K562 (cell line): Measurements from ENCODE around the gene ACP4. TPM values are rescaled to one million over a fixed set of nuclear protein-coding genes. Genes with fewer than 3 reads are reported as not detected.
A peak's percentile ranks its signal among the peaks of the same experiment; 100 is the strongest.

ENCODE experiments used
- ATAC-seq: fragments of 200-7000 bp; cut with Tn5 transposase; 3 replicates; pipeline ENCODE4 v1.9.1; 2020; ENCODE audit warnings: moderate library complexity
- BruUV-seq: library from RNA; stranded (reverse); fragments of 400-500 nt; replicated peaks from 2 replicates; lab custom pipeline; 2021; lab: Mats Ljungman, UMichigan
- CTCF ChIA-PET: fragments of 300-600 bp; formaldehyde crosslinking; extraction: SDS; loops from one replicate; lab custom pipeline; 2021; ENCODE audit warnings: low intra/inter-chr PET ratio; lab: Yijun Ruan, JAX
- POLR2A ChIA-PET: fragments of 300-600, 350-650 bp; sonication (Branson Sonifier 250); formaldehyde crosslinking; extraction: SDS; loops from one replicate; lab custom pipeline; 2021; ENCODE audit warnings: antibody characterized with exemption, inconsistent platforms; lab: Yijun Ruan, JAX
- DNase-seq, 4 experiments: peaks; one replicate each; pipeline versions ENCODE4 v3.0.0 to v3.0.0-alpha.2; 2011 to 2018; ENCODE audit warnings: low spot score in 3 of 4, mixed read lengths in 3 of 4; ENCODE audit errors: extremely low read depth in 1 of 4
- FAIRE-seq: peaks from 2 replicates; lab custom pipeline; 2011; peaks lifted over from hg19 to GRCh38; lab: Jason Lieb, UNC
- H2AFZ ChIP-seq: 2 replicates; pipeline ENCODE4 v1.6.0; 2011; ENCODE audit warnings: low read depth, low read length, control low read depth, inconsistent platforms
- H3K27ac ChIP-seq: fragments of 200-600 bp; 3 replicates; pipeline ENCODE4 v1.8.0; 2011; ENCODE audit warnings: low read depth, mild to moderate bottlenecking, control low read depth, inconsistent platforms, low read length, moderate library complexity, mixed read lengths; ENCODE audit errors: extremely low read depth
- H3K27me3 ChIP-seq, 2 experiments: fragments of 300-600 bp in 1 of 2; 2 replicates in 1 of 2; 3 replicates in 1 of 2; pipeline versions ENCODE4 v1.6.0 to v1.8.0; 2011; ENCODE audit warnings: inconsistent platforms in 2 of 2, low read length in 2 of 2, mild to moderate bottlenecking in 1 of 2, mixed read lengths in 1 of 2, moderate library complexity in 1 of 2; ENCODE audit not compliant: control insufficient read depth in 2 of 2, insufficient read depth in 2 of 2
- H3K36me3 ChIP-seq: fragments of 300-600 bp; 3 replicates; pipeline ENCODE4 v1.8.0; 2011; ENCODE audit warnings: mild to moderate bottlenecking, low read length, inconsistent platforms; ENCODE audit not compliant: control insufficient read depth, insufficient read depth
- H3K4me1 ChIP-seq, 2 experiments: fragments of 200-600 bp in 1 of 2; replicated peaks in 1 of 2; 2 replicates in 1 of 2; 3 replicates in 1 of 2; pipeline versions ENCODE4 v1.5.1 to v1.8.0; 2011; ENCODE audit warnings: inconsistent platforms in 2 of 2, low read length in 2 of 2, mild to moderate bottlenecking in 1 of 2, mixed read lengths in 1 of 2, moderate library complexity in 1 of 2; ENCODE audit not compliant: control insufficient read depth in 2 of 2, insufficient read depth in 2 of 2
- H3K4me2 ChIP-seq: 2 replicates; pipeline ENCODE4 v1.6.1; 2011; ENCODE audit warnings: low read length, control low read depth, inconsistent platforms, mixed read lengths; ENCODE audit not compliant: insufficient read depth
- H3K4me3 ChIP-seq: fragments of 200-600 bp; sonication (generic), shearing (Covaris generic); 2 replicates; pipeline ENCODE4 v1.5.1; 2016; ENCODE audit warnings: control low read depth, inconsistent platforms
- H3K79me2 ChIP-seq: fragments of 200-600 bp; 3 replicates; pipeline ENCODE4 v1.8.0; 2011; ENCODE audit warnings: low read length, inconsistent platforms; ENCODE audit not compliant: control insufficient read depth, insufficient read depth
- H3K9ac ChIP-seq, 2 experiments: 2 replicates each; pipeline versions ENCODE4 v1.6.0 to v1.6.1; 2011; ENCODE audit warnings: low read depth in 2 of 2, low read length in 2 of 2, control low read depth in 1 of 2, inconsistent platforms in 1 of 2, mild to moderate bottlenecking in 1 of 2, mixed read lengths in 1 of 2; ENCODE audit not compliant: insufficient read depth in 1 of 2
- H3K9me1 ChIP-seq: one replicate; pipeline ENCODE4 v1.6.0; 2011; ENCODE audit warnings: inconsistent platforms, mild to moderate bottlenecking, low read length, moderate library complexity; ENCODE audit not compliant: control insufficient read depth, insufficient read depth
- H3K9me3 ChIP-seq: replicated peaks from 2 replicates; pipeline ENCODE4 v1.5.1; 2011; ENCODE audit warnings: low read depth, low read length, inconsistent platforms; ENCODE audit not compliant: control insufficient read depth, insufficient read depth
- H4K20me1 ChIP-seq: replicated peaks from 2 replicates; pipeline ENCODE4 v1.6.1; 2011; ENCODE audit warnings: low read length, inconsistent platforms, mixed read lengths; ENCODE audit not compliant: control insufficient read depth, insufficient read depth
- FOS ChIP-seq: IDR thresholded peaks from 3 replicates; pipeline ENCODE4 v1.6.1; 2011; ENCODE audit not compliant: insufficient read length; ENCODE audit errors: extremely low read depth
- HBP1 ChIP-seq: fragments of 450-650 bp; formaldehyde crosslinking; IDR thresholded peaks from 2 replicates; pipeline ENCODE4 v1.4.0; 2022; ENCODE audit warnings: missing genetic modification characterization
- HIVEP1 ChIP-seq: fragments of 250-450 bp; sonication (Bioruptor Pico); IDR thresholded peaks from 2 replicates; pipeline ENCODE4 v1.4.0; 2020; ENCODE audit warnings: mild to moderate bottlenecking
- MAFF ChIP-seq: IDR thresholded peaks from 2 replicates; pipeline ENCODE4 v1.6.1; 2012; ENCODE audit warnings: low read length, improper control_type of control experiment
- MTA1 ChIP-seq: fragments of 450-650 bp; IDR thresholded peaks from 2 replicates; pipeline ENCODE4 v1.6.1; 2017; ENCODE audit warnings: borderline replicate concordance
- PCBP1 ChIP-seq: fragments of 200-400 bp; formaldehyde crosslinking; IDR thresholded peaks from 2 replicates; pipeline ENCODE4 v1.6.1; 2018; ENCODE audit warnings: mild to moderate bottlenecking, low read depth, low read length; ENCODE audit not compliant: poor library complexity, severe bottlenecking
- POLR2A ChIP-seq: fragments of 450-650 bp; conservative IDR thresholded peaks from 2 replicates; pipeline ENCODE4 v1.6.1; 2016
- POLR2G ChIP-seq: fragments of 200-400 bp; formaldehyde crosslinking; IDR thresholded peaks from 2 replicates; pipeline ENCODE4 v1.6.1; 2017; ENCODE audit warnings: low read depth, mild to moderate bottlenecking, antibody characterized with exemption, low read length, moderate library complexity
- POLR3A ChIP-seq: IDR thresholded peaks from 2 replicates; pipeline ENCODE4 v1.6.1; 2011; ENCODE audit warnings: borderline replicate concordance, mild to moderate bottlenecking, moderate library complexity; ENCODE audit not compliant: insufficient read length, insufficient read depth; ENCODE audit errors: extremely low read depth
- SMAD4 ChIP-seq: fragments of 250-450 bp; sonication (Bioruptor Pico); conservative IDR thresholded peaks from 2 replicates; pipeline ENCODE4 v1.8.0; 2021; ENCODE audit warnings: inconsistent platforms, mild to moderate bottlenecking, moderate library complexity
- SREBF1 ChIP-seq: fragments of 150-350 bp; IDR thresholded peaks from 2 replicates; pipeline ENCODE4 v1.6.1; 2014; ENCODE audit warnings: antibody characterized with exemption, low read depth, low read length, borderline replicate concordance
- SUPT5H ChIP-seq: fragments of 450-650 bp; IDR thresholded peaks from 2 replicates; pipeline ENCODE4 v1.6.1; 2016
- TEAD2 ChIP-seq: fragments of 450-650 bp; IDR thresholded peaks from 2 replicates; pipeline ENCODE4 v1.6.1; 2016; ENCODE audit warnings: missing genetic modification characterization, control low read depth, missing compliant biosample characterization
- ZFPM2 ChIP-seq: fragments of 250-450 bp; sonication (Bioruptor Pico); IDR thresholded peaks from 2 replicates; pipeline ENCODE4 v1.5.1; 2022; ENCODE audit warnings: mild to moderate bottlenecking
- ZKSCAN1 ChIP-seq: fragments of 150-350 bp; IDR thresholded peaks from 2 replicates; pipeline ENCODE4 v1.6.1; 2016; ENCODE audit warnings: low read depth, low read length
- ZNF184 ChIP-seq: sonication (generic); formaldehyde crosslinking; IDR thresholded peaks from 2 replicates; pipeline ENCODE4 v1.5.0; 2020; ENCODE audit warnings: missing genetic modification reagents
- ZNF24 ChIP-seq: fragments of 450-650 bp; IDR thresholded peaks from 2 replicates; pipeline ENCODE4 v1.6.1; 2016
- ZNF583 ChIP-seq: fragments of 250-450 bp; sonication (Bioruptor Pico); IDR thresholded peaks from 2 replicates; pipeline ENCODE4 v1.4.0; 2020
- ZNF75A ChIP-seq: fragments of 450-650 bp; formaldehyde crosslinking; IDR thresholded peaks from 2 replicates; pipeline ENCODE4 v1.4.0; 2020; ENCODE audit warnings: mild to moderate bottlenecking
- WGBS: fragments of 100-300 bp; shearing (Covaris generic); methylation state at CpG from one replicate; pipeline ENCODE4 v1.1.6; 2016; ENCODE audit warnings: low coverage, mixed read lengths; ENCODE audit not compliant: insufficient coverage; ENCODE audit errors: missing lambda C conversion rate; 5-methylcytosine and 5-hydroxymethylcytosine counted together
- in situ Hi-C: fragments of 300-500 bp; cut with MboI; formaldehyde crosslinking; loops from 4 replicates; pipeline ENCODE4 v1.15.0; 2018; ENCODE audit warnings: inconsistent platforms, mixed read lengths
- intact Hi-C: fragments of 100-400 bp; cut with micrococcal nuclease; formaldehyde crosslinking; loops from 2 replicates; pipeline ENCODE4 v1.14.2; 2022
- polyA plus RNA-seq, 8 experiments: library from polyadenylated mRNA; depleted of rRNA in 4 of 8; stranded (reverse) in 5 of 8; unstranded in 3 of 8; fragments of >200 nt; fragmentation: Nextera tagmentation in 2 of 8; fragmentation: Illumina TruSeq in 1 of 8; extraction: Ambion mirVana in 2 of 8; extraction: Trizol in 1 of 8; gene quantifications; 2 replicates each; pipeline versions ENCODE4 v1.2.1 to v1.2.3, GENCODE V29; 2011 to 2014; ENCODE audit warnings: inconsistent platforms in 1 of 8, missing spikeins in 1 of 8
- total RNA-seq, 7 experiments: library from RNA; depleted of rRNA in 6 of 7; stranded (reverse); fragments of >200 nt in 6 of 7; fragmentation: Illumina TruSeq in 2 of 7; extraction: Trizol in 2 of 7; gene quantifications; 2 replicates each; pipeline versions ENCODE4 v1.2.1 to v1.2.3, GENCODE V29; 2011 to 2021; ENCODE audit warnings: low replicate concordance in 1 of 7

ACP4 gene
- total and polyA plus RNA-seq, 9 of the 15 experiments (the other 6 are each of a cell fraction or from before 2014, with no cell fraction given) = not detected

- in situ Hi-C loops (no loop called here), intact Hi-C loops (no loop called here)
- Histone ChIP-seq H3K4me2 (no peak overlapping the region), H3K9me1 (peaks cover 23% of the 10 kb centered on the region), H3K27me3 (no peaks in the 10 kb centered on the region), H3K4me3 (no peak overlapping the region), H2AFZ (no peak overlapping the region), H3K9me3 (no peaks in the 10 kb centered on the region), H3K27ac (no peak overlapping the region), H3K9ac (peak overlapping the region in 1 of 2 experiments; percentile 3; a peak in 1 of 4 replicates), H3K36me3 (peaks cover 81% of the 10 kb centered on the region), H3K4me1 (peaks cover 16 to 61% of the 10 kb centered on the region in 2 experiments; a peak in 4 of 5 replicates), H4K20me1 (peaks cover 67% of the 10 kb centered on the region), H3K79me2 (peaks cover 47% of the 10 kb centered on the region)
- 100% methylated on average over 1 of the region's 3 CpGs for WGBS
- FAIRE-seq (no peak), ATAC-seq (no peak), DNase-seq (peak in 1 of 4 experiments; percentile 17)
- ChIA-PET POLR2A (interaction anchor here (1.3 to 2.5 kb wide), 2 partner anchors 8 to 20 kb away, joined by 5 to 9 read pairs; no protein-coding TSS in a partner anchor), CTCF (interaction anchor here (0.5 kb wide), 1 partner anchor 131 kb away, joined by 3 read pairs; no protein-coding TSS in a partner anchor)
- TF ChIP-seq POLR2A (peak; percentile 16; the same call in 1 of the 2 replicates), HBP1 (CRISPR knock-in tag) (no peak), ZNF75A (no peak), PCBP1 (no peak), SREBF1 (no peak), ZFPM2 (CRISPR knock-in tag) (no peak), POLR2G (peak; percentile 41; the same call in 1 of the 2 replicates), SMAD4 (CRISPR knock-in tag) (no peak), SUPT5H (peak; percentile 10; the same call in 1 of the 2 replicates), HIVEP1 (CRISPR knock-in tag) (no peak), ZNF184 (CRISPR knock-in tag) (no peak), ZNF583 (CRISPR knock-in tag) (no peak), FOS (no peak), ZNF24 (no peak), ZKSCAN1 (no peak), POLR3A (no peak), TEAD2 (tag) (no peak), MTA1 (no peak), MAFF (no peak)
- no TSS peak for BruUV-seq
Observed at GRCh38 chr19:50799547-50799851, 9.3 kb downstream of the ACP4 start.
